ENCODE results near the gene BMP7. TPM values are rescaled to one million over a fixed set of nuclear protein-coding genes. Genes with fewer than 3 reads are reported as not detected.

BMP7 gene
- total RNA-seq, 1 donor from 2014 or later = not detected

GRCh38 chr20:57231161-57231560 is 35.3 kb downstream of the BMP7 start:
- no peak for DNase-seq (ENCODE audit: low read depth in 2 of 2)

- no peak for DNase-seq (ENCODE audit: low read depth in 2 of 2)
Observed at GRCh38 chr20:57230247-57230646, 36.2 kb downstream of the BMP7 start.

DNA sequence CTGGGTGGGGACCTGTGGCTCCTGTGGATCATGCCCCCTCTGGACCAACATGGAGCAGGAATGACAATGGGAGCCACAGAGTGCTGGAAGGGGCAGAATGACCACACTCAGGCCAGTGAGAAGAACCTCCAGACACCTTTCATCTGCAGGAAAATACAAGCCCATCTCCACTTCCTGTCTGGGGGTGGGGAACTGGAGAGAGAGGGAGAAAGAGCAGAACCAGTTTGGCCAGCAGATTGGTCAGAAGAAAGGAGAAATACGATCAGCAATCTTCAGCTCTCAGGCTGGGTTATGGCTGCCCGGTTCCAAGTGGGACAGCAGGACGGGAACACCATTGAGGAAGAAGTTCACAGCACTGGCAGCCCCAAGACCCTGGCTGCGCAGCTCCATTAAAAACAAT is 37.0 kb downstream of the BMP7 start:
- no peak for DNase-seq (ENCODE audit: low read depth in 2 of 2)

DNA sequence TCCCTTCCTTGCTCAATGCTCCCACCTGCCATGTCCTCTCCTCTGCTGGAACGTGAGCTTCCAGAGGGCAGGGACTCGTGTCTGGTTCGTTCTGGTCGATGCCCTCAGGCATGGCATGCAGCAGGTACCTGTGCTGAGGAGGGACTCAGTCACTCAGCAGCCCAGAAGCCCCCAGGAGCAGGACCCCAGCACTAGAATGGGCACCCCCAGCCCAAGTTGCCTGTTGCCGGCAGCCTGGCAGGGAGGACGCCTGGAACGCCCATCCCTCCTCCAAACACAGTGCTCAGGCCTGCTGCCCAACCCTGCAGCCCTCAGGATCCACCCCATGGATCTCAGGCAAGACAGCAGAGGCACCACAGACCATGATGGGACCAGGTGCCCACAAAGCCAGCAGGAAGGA is 40.6 kb downstream of the BMP7 start:
- no peak for DNase-seq (ENCODE audit: low read depth in 2 of 2)

- no peak for DNase-seq (ENCODE audit: low read depth in 2 of 2)
Observed at GRCh38 chr20:57225197-57225733, 41.2 kb downstream of the BMP7 start.

DNA sequence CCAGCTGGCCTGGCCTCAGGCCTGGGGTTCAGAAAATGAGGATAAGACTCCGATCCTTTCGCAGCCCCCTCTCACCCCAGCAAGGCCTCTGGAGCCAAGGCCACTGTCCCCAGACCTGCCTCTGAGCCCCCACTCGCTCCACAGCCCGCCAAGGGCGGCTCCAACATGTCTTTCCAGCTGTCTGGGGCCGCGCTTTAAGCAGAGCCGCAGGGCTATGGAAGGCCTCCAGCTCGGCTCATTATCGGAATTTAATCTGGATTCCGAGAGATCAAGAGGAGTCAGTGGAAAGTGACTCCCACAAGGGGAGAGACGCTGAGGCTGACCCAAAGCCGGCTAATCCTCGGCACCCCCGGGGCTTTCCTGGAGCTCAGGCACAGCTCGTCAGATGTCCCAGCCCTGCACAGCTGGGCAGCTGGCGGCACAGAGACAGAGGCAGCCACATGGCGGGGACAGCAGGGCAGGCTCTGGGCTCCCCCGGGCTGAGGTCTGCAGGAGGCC is 41.8 kb downstream of the BMP7 start:
- DNase-seq (ENCODE audit: low read depth in 2 of 2) = no peak

GRCh38 chr20:57223648-57224489 is 42.6 kb downstream of the BMP7 start:
- DNase-seq (ENCODE audit: low read depth in 2 of 2) = no peak

- no peak for DNase-seq (ENCODE audit: low read depth in 2 of 2)
Observed at GRCh38 chr20:57222631-57222950, 43.9 kb downstream of the BMP7 start.

DNA sequence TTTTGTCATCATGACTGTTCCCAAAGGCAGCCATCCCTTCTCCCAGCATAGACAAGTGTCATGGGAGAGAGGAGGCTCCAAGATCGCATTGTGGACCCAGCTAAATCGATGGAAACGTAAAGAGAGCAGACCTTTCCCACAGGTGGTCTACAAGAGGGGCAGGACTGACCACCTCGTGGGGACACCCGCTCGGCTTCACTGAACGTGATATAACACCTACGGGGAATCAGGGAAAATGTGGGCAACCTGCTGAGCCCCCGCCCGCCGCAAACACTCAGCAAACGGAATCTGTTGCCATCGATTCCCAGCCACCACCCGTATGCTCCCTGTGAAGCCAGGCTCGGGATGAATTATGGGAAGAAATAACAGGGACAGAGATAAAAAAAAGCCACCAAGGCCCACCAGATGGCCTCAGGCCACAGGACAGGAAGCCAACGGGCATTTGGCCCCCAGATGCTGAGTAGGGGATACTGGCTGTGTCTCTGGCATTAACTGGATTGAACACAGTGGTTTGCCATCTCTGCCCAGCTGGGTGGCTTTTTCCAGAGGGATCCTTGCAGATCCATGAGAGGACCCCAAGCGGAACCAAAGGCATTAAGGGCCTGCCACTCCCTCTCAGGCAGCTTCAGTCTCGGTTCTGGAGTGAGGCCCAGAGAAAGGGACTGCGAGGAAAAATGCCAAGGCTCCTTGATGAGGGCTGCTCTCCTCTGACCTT is 44.4 kb downstream of the BMP7 start:
- DNase-seq (ENCODE audit: low read depth in 2 of 2) = no peak

DNA sequence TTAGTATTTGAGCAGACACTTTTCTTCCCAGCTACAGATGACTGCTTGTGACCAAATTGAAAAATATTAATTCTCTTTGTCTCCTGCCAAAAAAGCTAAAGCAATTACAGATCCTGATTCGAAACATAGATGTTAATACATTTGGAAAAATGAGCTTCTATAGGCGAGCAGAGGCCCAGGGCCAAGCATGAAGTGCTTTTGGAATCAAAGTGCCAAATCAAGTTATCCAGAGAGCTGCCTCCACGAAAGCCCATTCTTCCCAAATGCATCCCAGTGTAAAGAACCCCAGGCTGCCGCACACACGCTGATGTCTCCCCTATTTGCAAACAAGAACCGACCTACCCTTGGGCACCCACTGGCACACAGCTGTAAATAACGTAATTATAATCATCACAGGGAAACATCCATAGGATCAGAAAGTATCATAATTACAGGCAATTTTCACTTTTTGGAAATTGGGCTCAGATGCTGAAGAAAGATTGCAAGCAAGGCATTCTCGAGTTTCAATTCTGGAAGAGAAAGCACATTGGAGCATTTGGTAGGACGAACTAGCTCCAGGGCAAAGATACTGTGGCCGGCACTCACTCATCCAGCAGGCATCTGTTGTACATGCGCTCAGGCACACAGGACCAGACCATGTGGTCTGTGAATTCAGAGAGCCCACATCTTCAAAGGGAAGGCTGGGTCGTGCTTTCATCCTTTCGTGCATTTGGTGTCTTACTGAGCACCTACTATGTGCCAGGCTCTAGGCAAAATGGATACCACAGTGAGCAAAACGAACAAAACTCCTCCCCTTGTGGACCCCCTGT is 45.9 kb downstream of the BMP7 start:
- no peak for DNase-seq (ENCODE audit: low read depth in 2 of 2)

- DNase-seq (ENCODE audit: low read depth in 2 of 2) = no peak
Observed at GRCh38 chr20:57219071-57219677, 47.3 kb downstream of the BMP7 start.

GRCh38 chr20:57218489-57218888 is 48.0 kb downstream of the BMP7 start:
- DNase-seq (ENCODE audit: low read depth in 2 of 2) = no peak

GRCh38 chr20:57217802-57218201 is 48.6 kb downstream of the BMP7 start:
- DNase-seq (ENCODE audit: low read depth in 2 of 2) = no peak

DNA sequence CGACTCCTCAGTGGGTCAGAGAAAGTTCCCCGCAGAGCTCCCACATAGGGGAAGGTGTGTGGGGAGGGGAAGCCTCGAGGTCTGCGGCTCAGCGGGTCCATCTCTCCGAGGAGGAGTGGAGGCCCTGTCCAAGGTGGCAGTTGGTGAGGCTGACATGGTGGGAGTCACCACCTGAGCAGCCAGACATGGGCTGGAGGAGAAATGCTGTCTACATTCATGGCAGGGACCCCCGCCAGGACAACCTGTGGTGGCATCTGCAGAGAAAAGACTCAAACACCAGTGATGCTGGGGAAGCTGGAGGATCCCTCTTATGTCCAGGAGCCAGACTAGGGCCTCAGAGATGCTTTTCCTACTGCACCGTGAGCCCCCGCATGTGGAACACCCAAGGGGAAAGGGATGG is 49.8 kb downstream of the BMP7 start:
- no peak for DNase-seq (ENCODE audit: low read depth in 2 of 2)

GRCh38 chr20:57215826-57216471 is 50.5 kb downstream of the BMP7 start:
- no peak for DNase-seq (ENCODE audit: low read depth in 2 of 2)

- no peak for DNase-seq (ENCODE audit: low read depth in 2 of 2)
Observed at GRCh38 chr20:57215426-57215825, 51.0 kb downstream of the BMP7 start.

GRCh38 chr20:57214948-57215347 is 51.5 kb downstream of the BMP7 start:
- DNase-seq (ENCODE audit: low read depth in 2 of 2) = no peak

DNA sequence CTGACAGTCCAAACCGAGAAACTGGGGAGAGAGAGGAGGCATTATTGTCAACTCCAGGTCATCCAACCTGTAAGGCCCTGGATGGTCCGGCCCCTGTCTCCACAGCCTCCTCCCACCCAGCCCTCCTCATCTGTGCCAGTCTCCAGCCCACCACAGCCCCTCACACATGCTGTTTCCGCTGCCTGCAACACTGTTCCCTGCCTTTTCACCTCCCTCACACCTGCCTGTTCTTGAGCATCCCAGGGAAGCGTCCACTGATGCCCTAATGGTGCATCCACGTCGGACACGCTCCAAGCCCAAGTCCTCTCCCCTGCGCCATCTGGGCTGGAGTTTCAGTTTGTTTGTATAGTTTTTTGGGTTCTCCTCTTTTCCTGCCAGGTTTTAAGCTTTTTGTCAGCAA is 52.0 kb downstream of the BMP7 start:
- DNase-seq (ENCODE audit: low read depth in 2 of 2) = no peak

- DNase-seq (ENCODE audit: low read depth in 2 of 2) = no peak
Observed at GRCh38 chr20:57213924-57214323, 52.5 kb downstream of the BMP7 start.

DNA sequence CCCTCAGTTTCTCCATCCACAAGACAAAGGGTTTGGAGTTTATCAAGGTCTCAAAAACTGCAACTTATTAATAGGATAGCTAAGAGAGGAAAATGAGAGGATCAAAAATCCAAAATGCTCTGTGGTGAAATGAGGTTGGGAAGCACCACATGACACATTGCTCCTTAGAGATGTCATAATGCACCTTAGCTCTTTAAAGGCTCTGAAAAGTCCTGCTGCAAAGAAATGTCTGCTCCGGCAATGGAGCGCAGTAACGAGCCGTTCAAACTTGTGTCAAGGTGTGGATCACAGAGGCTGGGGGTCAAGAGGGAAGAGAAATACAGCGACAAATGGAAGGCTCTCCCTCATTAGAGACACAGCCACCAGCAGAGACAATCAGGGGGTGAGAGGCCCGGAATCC is 53.1 kb downstream of the BMP7 start:
- no peak for DNase-seq (ENCODE audit: low read depth in 2 of 2)

Measured in dermis microvascular lymphatic vessel endothelial cell (primary cell).